Measurements from ENCODE around the gene RAB33A. TPM values are rescaled to one million over a fixed set of nuclear protein-coding genes. Genes with fewer than 3 reads are reported as not detected.

Gene RAB33A
- total and polyA plus RNA-seq, 2 donors (not counting 3 experiments of a cell fraction or from before 2014, with no cell fraction given): 0.91 to 1.6 TPM

GRCh38 chrX:130216320-130216719 lies 44.6 kb downstream of the RAB33A start:
- Histone ChIP-seq H3K79me2 (ENCODE audit: control insufficient read depth, insufficient read depth, low read length) (no peaks in the 10 kb centered on the region), H2AFZ (ENCODE audit: low read depth, low read length) (no peak overlapping the region), H3K4me3 (replicated peaks in 1 of 3; ENCODE audit: insufficient read depth in 1 of 3, low read depth in 1 of 3, low read length in 3 of 3) (no peak overlapping the region), H3K9me3 (replicated peaks; ENCODE audit: control insufficient read depth, insufficient read depth, low read length) (no peaks in the 10 kb centered on the region), H3K9ac (replicated peaks; ENCODE audit: extremely low read depth, insufficient read depth, low read length) (no peak overlapping the region), H3K27ac (ENCODE audit: insufficient read depth, low read depth, low read length) (no peak overlapping the region), H3K4me2 (ENCODE audit: insufficient read depth, low read length) (no peak overlapping the region), H4K20me1 (replicated peaks; ENCODE audit: control insufficient read depth, extremely low read depth, insufficient read depth, low read length) (no peaks in the 10 kb centered on the region), H3K36me3 (ENCODE audit: control insufficient read depth in 2 of 2, extremely low read depth in 1 of 2, insufficient read depth in 2 of 2, low read length in 2 of 2) (peaks cover 0 to 3% of the 10 kb centered on the region in 2 experiments), H3K9me1 (replicated peaks; ENCODE audit: control insufficient read depth, extremely low read depth, insufficient read depth, low read length) (no peaks in the 10 kb centered on the region), H3K27me3 (ENCODE audit: control insufficient read depth in 2 of 2, insufficient read depth in 2 of 2, low read length in 2 of 2) (no peaks in the 10 kb centered on the region), H3K4me1 (ENCODE audit: control insufficient read depth, extremely low read depth, insufficient read depth, low read length) (no peaks in the 10 kb centered on the region)
- POLR2A ChIA-PET: no interaction called here
- peak; percentile 1 for DNase-seq (ENCODE audit: low read depth, low spot score)
- no TSS peak for BruUV-seq (replicated peaks)
- TF ChIP-seq CTCF (IDR thresholded peaks at IDR 0.05; ENCODE audit: extremely low read depth in 1 of 2, insufficient read depth in 1 of 2, low read depth in 1 of 2, low read length in 2 of 2) (no peak), MYC (IDR thresholded peaks at IDR 0.05; ENCODE audit: low read depth, low read length) (no peak), POLR2A (IDR thresholded peaks at IDR 0.05; ENCODE audit: low read depth, low read length) (no peak), EZH2 (IDR thresholded peaks at IDR 0.05; ENCODE audit: borderline replicate concordance, low read depth, low read length, severe bottlenecking) (no peak), MAX (IDR thresholded peaks at IDR 0.05; ENCODE audit: insufficient read depth, insufficient read length) (no peak), FOS (IDR thresholded peaks at IDR 0.05; ENCODE audit: borderline replicate concordance, insufficient read depth, low read length) (no peak), JUN (IDR thresholded peaks at IDR 0.05; ENCODE audit: borderline replicate concordance, insufficient read depth, insufficient read length, low read depth) (no peak), GATA2 (IDR thresholded peaks at IDR 0.05; ENCODE audit: insufficient read depth, insufficient read length, low read depth, low read length) (no peak), POLR2AphosphoS5 (IDR thresholded peaks at IDR 0.05; ENCODE audit: insufficient read depth, low read depth, low read length) (no peak)
- dilution Hi-C loops (cut with MboI; ENCODE audit: extremely low pct_ligation_motif_present, low sequenced_read_pairs): no loop called here
- CTCF ChIA-PET: no interaction called here
- intact Hi-C loops (cut with micrococcal nuclease): no loop called here
- FAIRE-seq: no peak
